ENCODE results near the gene FAM83C. TPM values are rescaled to one million over a fixed set of nuclear protein-coding genes. Genes with fewer than 3 reads are reported as not detected.

The FAM83C gene
- total RNA-seq, 1 experiment from 2014 or later: not detected

- Histone ChIP-seq H3K9me3 (ENCODE audit: low read length) (no peaks in the 10 kb centered on the region), H2AFZ (ENCODE audit: low read length) (no peak overlapping the region), H3K4me2 (ENCODE audit: low read length) (no peak overlapping the region), H3K27me3 (ENCODE audit: low read length) (no peaks in the 10 kb centered on the region), H3F3A (ENCODE audit: low read length, unreplicated experiment) (no peaks in the 10 kb centered on the region), H3K4me1 (ENCODE audit: insufficient read depth, low read length) (peaks cover 26% of the 10 kb centered on the region), H3K36me3 (ENCODE audit: low read depth, low read length) (no peaks in the 10 kb centered on the region), H3K27ac (ENCODE audit: low read length) (peak overlapping the region; percentile 20; the same call in 1 of the 2 replicates), H3K4me3 (ENCODE audit: low read length) (no peak overlapping the region), H3K79me2 (ENCODE audit: low read length) (no peaks in the 10 kb centered on the region), H3K9ac (ENCODE audit: low read length) (no peak overlapping the region), H4K20me1 (ENCODE audit: low read length) (no peaks in the 10 kb centered on the region), H3K9me2 (replicated peaks; ENCODE audit: low read length) (no peaks in the 10 kb centered on the region)
- intact Hi-C loops (cut with micrococcal nuclease): no loop called here
- TF ChIP-seq EZH2phosphoT487 (IDR thresholded peaks at IDR 0.05; ENCODE audit: borderline replicate concordance, low read length) (no peak), EZH2 (IDR thresholded peaks at IDR 0.05; ENCODE audit: low read length, unreplicated experiment) (no peak), CTCF (conservative IDR thresholded peaks at IDR 0.05; ENCODE audit: low read depth, low read length) (no peak)
- ATAC-seq: peak; percentile 61
- CTCF ChIA-PET: no interaction called here
- BruUV-seq (replicated peaks): no TSS peak
- peak; percentile 30 for DNase-seq
- POLR2A ChIA-PET (ENCODE audit: unreplicated experiment): interaction anchor here (0.6 kb wide), 1 partner anchor 9 kb away, joined by 4 read pairs; no protein-coding TSS in a partner anchor
These were observed 35.1 kb upstream of the FAM83C start for GRCh38 chr20:35327074-35327976.

- Histone ChIP-seq H3K4me1 (ENCODE audit: insufficient read depth, low read length) (peaks cover 26% of the 10 kb centered on the region), H3K27ac (ENCODE audit: low read length) (peak overlapping the region; percentile 20; the same call in 1 of the 2 replicates), H3K4me3 (ENCODE audit: low read length) (no peak overlapping the region), H3F3A (ENCODE audit: low read length, unreplicated experiment) (no peaks in the 10 kb centered on the region), H3K4me2 (ENCODE audit: low read length) (no peak overlapping the region), H2AFZ (ENCODE audit: low read length) (no peak overlapping the region), H3K9me3 (ENCODE audit: low read length) (no peaks in the 10 kb centered on the region), H4K20me1 (ENCODE audit: low read length) (no peaks in the 10 kb centered on the region), H3K36me3 (ENCODE audit: low read depth, low read length) (no peaks in the 10 kb centered on the region), H3K27me3 (ENCODE audit: low read length) (no peaks in the 10 kb centered on the region), H3K9ac (ENCODE audit: low read length) (no peak overlapping the region), H3K9me2 (replicated peaks; ENCODE audit: low read length) (no peaks in the 10 kb centered on the region), H3K79me2 (ENCODE audit: low read length) (no peaks in the 10 kb centered on the region)
- POLR2A ChIA-PET (ENCODE audit: unreplicated experiment): interaction anchor here (0.6 kb wide), 1 partner anchor 8 kb away, joined by 4 read pairs; no protein-coding TSS in a partner anchor
- intact Hi-C loops (cut with micrococcal nuclease): no loop called here
- no TSS peak for BruUV-seq (replicated peaks)
- CTCF ChIA-PET: no interaction called here
- DNase-seq (no peak), ATAC-seq (no peak)
- TF ChIP-seq EZH2phosphoT487 (IDR thresholded peaks at IDR 0.05; ENCODE audit: borderline replicate concordance, low read length): no peak
- no peak for TF ChIP-seq CTCF (conservative IDR thresholded peaks at IDR 0.05; ENCODE audit: low read depth, low read length)
- no peak for TF ChIP-seq EZH2 (IDR thresholded peaks at IDR 0.05; ENCODE audit: low read length, unreplicated experiment)
These were observed 34.5 kb upstream of the FAM83C start for GRCh38 chr20:35326740-35327073.
